ENCODE results near the gene RCBTB1.

RCBTB1 gene

DNA sequence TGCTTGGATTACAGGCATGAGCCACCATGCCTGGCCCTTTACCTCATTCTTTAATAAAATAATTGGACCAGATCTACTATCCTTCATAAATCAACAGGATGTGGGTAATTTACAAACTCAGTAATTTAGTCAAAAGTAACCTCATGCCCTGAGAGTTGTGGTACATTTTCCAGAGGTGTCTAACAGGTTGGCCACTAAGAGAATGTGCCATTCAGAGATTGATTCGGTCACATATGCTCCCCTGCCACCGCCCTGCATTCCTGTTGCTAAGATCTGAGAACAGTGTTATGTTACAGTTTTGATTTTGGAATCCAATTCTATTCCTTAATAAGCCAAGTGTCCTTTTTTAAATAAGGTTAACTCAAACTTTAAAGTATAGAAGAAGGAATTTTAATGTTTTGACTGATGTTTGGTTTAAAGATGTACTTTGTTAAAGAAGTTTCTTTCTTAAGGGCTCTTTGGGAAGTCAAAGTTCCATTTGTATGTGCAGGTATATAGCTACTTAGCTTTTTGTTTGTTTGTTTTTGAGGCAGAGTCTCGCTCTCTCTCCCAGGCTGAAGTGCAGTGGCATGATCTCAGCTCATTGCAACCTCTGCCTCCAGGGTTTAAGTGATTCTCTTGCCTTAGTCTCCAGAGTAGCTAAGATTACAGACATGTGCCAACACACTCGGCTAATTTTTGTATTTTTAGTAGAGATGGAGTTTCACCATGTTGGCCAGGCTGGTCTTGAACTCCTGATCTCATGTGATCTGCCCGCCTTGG lies 60.4 kb downstream of the RCBTB1 start:
- no peak for DNase-seq (ENCODE audit: low read depth in 2 of 2, low spot score in 1 of 2)

DNA sequence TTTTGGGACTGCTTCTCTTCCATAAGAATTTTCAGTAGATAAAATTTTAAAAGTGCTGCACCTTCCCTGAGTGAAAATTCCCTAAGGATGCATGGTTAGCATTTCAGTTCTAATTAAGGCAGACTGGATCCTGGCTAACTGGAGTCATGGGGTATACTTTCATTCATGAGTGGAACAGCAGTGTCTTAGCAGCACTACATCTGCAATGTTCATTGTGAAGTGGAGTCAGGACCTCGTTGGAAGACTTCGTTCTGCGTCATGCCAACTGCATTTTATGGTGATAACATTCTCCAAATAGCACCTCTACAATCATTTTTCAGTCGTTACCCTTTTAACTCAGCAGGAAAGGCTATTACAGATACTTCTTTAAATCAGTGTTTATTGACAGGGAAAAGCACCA lies 64.1 kb downstream of the RCBTB1 start:
- DNase-seq (ENCODE audit: low read depth in 2 of 2, low spot score in 1 of 2) = no peak

DNA sequence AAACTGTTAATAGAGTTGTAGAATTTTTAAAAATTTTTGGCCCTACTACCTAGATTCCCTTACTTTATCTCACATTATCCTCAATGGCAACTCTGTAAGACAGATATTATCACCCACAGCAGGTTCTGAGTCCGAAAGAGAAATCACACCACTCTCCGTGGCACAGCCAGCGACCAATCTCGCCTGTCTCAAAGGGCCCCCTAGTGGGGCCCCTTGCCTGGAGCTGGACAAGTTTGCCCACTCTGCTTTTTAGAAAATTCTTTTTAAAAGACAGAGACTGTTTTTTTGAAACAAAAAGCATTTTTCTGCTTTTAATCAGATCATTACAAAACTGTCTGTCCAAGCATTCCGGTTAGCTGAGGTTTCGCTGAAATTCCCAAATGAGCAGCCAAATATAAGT lies 67.9 kb downstream of the RCBTB1 start:
- DNase-seq (ENCODE audit: low read depth in 2 of 2, low spot score in 1 of 2) = no peak

DNA sequence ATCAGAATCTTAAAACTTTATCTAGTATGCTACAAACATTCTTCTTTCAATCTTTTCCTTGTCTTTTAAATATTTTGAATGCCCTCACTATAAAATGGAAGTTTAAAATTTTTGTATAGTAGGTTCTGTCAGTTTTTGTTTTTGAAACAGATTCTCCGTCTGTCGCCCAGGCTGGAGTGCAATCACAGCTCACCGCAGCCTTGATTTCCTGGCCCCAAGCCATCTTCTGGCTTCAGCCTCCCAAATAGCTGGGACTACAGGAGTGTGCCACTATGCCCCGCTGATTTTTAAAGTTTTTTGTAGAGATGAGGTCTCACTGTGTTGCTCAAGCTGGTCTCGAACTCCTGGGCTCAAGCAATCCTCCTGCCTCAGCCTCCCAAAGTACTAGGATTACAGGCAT lies 68.9 kb downstream of the RCBTB1 start:
- DNase-seq (ENCODE audit: low read depth in 2 of 2, low spot score in 1 of 2) = no peak

DNA sequence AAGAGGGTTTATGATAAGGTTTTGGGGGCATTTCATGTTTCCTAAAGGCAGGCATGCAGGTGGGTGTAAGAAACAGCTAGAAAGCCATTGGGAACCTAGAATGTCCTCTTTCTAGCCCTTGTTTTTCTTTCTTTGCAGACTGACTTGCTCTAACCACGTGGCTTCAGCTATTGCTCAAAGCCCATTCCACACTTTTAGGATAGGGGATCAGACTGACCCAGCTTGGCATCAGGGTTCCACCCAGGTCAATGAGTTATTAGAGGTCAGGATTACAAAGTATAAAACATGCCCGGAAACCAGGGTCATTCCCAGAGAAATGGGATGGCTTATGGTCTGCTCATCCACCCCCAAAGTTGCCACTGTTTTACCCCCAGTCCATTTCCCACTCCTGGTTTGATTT lies 72.8 kb downstream of the RCBTB1 start:
- no peak for DNase-seq (ENCODE audit: low read depth in 2 of 2, low spot score in 1 of 2)

DNA sequence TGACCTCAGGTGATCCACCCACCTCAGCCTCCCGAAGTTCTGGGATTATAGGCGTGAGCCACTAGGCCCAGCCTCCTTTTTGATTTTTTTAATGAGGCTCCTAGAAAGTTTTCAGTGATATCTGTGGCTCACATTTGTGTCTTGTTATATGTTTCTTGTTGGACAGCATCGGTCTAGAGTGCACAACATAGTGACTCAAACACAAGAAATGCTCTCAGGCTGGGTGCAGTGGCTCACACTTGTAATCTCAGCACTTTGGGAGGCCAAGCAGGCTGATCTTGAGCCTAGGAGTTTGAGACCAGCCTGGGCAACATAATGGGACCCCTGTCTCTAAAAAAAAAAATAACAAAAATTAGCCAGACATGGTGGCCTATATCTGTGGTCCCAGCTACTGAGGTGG lies 81.4 kb downstream of the RCBTB1 start:
- no peak for DNase-seq (ENCODE audit: low read depth in 2 of 2, low spot score in 1 of 2)

DNA sequence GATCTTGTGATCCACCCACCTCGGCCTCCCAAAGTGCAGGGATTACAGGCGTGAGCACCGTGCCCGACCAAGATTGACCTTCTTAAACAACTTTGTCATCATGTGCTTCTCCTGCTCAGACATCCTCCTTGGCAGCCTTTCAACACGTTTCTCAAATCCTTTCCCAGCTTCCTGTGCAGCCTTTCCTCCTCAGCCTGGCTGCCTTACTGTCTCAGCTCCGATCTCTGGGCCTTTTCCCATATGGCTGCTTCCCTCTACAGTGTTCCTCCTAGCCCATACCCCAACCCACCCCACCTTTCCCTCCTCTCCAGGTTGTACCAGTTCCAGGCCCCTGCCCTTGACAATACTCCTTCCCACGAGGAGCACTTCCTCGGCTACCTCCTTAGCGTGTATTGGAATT lies 82.4 kb downstream of the RCBTB1 start:
- no peak for DNase-seq (ENCODE audit: low read depth in 2 of 2, low spot score in 1 of 2)

DNA sequence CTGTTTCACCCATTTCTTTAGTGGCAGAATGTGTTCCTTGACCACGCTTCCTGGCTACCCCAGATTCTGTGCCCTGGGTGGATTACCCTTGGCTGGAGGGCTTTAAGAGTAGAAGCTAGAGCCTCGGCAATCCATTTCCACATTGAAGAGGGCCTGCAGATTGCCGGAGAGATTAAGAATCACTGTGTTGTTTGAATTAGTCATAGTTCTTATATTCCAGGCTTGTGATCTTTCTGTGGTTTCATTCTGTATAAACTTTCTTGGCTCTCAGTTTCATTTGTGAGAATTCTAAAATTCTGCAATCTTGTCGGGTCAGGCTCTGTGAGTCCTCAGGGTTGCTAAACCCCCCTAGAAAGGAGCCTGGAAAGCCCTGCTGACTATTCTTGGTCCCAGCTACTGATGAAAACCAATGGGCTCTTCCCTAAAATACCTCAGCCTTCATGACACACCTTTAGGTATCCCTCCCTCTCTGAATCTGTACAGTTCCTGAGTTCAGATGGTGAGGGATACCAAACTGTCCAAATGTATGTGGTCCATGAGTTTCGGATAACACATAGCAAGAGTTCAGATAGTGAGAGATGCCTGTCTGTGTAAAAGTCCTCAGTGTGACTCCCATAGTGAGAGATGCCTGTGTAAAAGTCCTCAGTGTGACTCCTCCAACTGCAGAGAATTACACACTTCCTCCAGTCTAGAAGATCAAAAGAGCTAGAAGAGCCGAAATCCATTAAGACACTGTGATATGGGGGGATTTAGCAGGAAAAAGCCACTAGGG lies 85.3 kb downstream of the RCBTB1 start:
- DNase-seq (ENCODE audit: low read depth in 2 of 2, low spot score in 1 of 2) = no peak

DNA sequence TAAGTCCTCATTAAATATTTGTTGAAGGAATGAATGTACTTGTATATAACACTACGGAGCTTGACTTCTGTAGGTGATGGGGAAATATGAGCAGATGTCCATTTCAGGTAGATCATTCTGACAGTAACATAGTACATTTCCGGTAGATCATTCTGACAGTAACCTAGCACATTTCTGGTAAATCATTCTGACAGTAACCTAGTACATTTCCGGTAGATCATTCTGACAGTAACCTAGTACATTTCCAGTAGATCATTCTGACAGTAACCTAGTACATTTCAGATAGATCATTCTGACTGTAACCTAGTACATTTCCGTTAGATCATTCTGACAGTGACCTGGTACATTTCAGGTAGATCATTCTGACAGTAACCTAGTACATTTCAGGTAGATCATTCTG lies 87.2 kb downstream of the RCBTB1 start:
- no peak for DNase-seq (ENCODE audit: low read depth in 2 of 2, low spot score in 1 of 2)

DNA sequence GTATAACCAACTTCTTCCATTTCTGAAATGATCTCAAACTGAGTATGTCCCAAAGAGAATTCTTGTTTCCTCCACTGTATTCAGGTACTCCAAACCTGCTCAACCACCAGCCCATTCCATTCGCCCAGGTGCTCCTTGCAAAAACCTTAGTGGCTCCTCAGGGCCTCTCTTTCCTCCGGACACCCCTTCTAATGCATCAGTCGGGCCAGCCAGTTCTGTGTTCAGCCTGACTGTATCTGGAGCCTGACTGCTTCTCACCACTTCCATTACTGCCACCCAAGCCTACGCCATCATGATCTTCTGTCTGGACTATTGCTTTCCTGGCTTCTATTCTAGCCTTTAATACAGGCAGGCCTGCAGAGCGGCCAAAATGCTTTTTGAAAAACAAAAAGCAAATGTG lies 88.1 kb downstream of the RCBTB1 start:
- no peak for DNase-seq (ENCODE audit: low read depth in 2 of 2, low spot score in 1 of 2)

DNA sequence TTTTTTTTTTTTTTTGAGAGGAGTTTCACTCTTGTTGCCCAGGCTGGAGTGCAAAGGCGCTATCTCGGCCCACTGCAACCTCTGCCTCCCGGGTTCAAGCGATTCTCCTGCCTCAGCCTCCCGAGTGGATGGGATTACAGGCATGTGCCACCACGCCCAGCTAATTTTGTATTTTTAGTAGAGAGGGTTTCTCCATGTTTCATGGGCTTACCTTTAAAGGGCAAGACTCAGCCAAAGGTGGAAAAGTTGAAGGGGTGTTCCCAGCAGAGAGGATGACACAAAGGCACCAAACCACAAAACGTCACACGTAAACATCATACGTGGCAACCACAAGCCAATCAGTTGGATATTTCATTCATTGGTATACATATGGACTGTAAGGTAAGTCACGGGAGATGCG lies 88.5 kb downstream of the RCBTB1 start:
- peak; percentile 31 to 43 for DNase-seq (ENCODE audit: low read depth in 2 of 2, low spot score in 1 of 2)

DNA sequence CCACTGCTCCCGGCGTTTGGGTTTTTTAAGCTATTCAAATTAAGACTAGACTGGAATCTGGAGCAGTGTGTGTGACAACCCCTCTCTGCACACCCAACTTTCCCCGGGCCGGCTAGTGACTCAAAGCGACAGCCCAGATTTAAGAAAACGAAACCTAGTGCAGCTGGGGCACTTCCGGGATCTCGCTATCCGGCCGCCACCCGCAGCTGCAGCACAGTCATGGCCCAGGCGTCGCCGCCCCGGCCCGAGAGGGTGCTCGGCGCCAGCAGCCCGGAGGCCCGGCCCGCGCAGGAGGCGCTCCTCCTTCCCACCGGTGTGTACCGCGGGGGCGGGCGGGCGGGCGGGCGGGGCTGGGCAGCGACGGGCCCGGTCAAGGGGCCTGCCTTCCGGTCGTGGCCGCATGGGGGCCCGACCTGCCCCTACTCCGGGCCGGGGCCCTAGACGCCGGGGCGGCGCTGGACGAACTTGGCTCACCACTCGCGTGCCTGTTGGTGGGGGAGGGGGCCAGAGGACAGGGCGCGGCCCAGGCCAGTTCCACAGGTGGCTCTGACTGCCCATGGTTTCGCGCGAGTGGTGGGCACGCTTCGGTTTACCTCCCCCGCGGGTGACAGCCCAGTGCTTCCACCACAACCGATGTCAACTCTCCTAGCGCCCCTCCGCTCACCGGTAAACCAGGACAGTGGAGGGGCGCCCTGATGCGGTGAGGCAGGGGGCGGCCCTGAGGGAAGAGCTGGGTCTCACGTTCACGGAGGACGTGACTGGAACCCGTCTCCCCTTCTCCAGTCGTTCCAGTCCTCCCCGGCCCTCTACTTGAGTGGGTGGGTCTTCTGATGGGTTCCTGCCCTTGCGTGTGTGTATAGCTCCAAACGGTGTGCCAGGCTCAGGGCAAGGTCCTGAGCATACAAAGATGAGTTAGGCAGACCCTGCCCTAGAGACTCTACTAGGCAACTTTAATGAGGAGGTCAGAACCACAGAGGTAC lies 89.3 kb downstream of the RCBTB1 start, which contains the start of gene PHF11:
PHF11 (plus strand) TSS at position 171 of the 980 bp plus-strand sequence; CDS start at position 220, 49 bp downstream.
- DNase-seq (ENCODE audit: low read depth in 2 of 2, low spot score in 1 of 2) = peak; percentile 69 to 76

DNA sequence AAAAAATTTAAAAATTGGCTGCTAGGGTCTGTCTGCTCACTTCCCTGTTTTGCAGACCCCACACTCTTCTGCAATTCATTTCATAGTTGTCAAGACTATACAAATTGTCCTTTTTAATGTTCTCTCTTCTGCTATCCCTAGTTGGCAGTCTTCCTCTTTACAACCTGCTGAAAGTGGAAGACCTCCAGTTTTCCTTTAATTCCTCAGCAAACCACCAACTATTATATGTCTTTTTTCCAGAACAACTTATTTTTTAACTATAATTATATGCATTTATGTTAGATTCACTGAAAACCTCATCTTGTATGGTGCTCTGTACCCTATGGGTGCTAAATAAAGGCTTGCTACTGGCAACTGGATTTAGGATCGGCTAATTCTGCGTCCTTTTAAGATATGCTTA lies 90.7 kb downstream of the RCBTB1 start:
- no peak for DNase-seq (ENCODE audit: low read depth in 2 of 2, low spot score in 1 of 2)

DNA sequence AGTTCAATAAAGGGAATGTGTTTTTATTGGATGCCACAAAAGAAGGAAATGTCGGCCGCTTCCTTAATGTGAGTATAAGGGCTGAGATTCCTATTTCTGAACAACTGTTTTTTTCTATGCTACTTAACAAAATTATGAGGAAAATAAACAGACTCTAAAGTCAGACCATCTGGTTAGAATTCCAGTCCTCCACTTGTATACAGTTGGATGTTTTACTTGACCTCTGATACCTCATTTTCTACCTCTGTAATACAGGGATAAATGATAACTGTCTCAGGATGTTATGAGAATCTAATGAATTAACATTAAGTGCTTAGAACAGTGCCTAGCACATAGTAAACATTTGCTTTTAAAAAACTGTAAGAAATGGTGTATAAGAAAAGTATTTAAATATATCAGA lies 96.8 kb downstream of the RCBTB1 start:
- no peak for DNase-seq (ENCODE audit: low read depth in 2 of 2, low spot score in 1 of 2)
